NCI-H69 (cell line): ENCODE results near the gene PEX5L.
A peak's percentile ranks its signal among the peaks of the same experiment; 100 is the strongest.

Experiments used
- DNase-seq: peaks from one replicate; lab custom pipeline; 2025; lab: John Stamatoyannopoulos, UW

Gene PEX5L

GRCh38 chr3:180036671-180037455, at the start of gene PEX5L:
Gene PEX5L, minus strand, starts transcription at chr3:180036937. Its CDS starts 338 bp downstream, at chr3:180036599.
- no peak for DNase-seq

GRCh38 chr3:180085122-180085710, 48.5 kb upstream of the PEX5L start:
- DNase-seq = peak; percentile 59

- DNase-seq = no peak
Measured at GRCh38 chr3:180082699-180083098, 46.0 kb upstream of the PEX5L start.

GRCh38 chr3:180078592-180078991, 41.9 kb upstream of the PEX5L start:
- no peak for DNase-seq

- DNase-seq = no peak
Measured at GRCh38 chr3:180073561-180073960, 36.8 kb upstream of the PEX5L start.

GRCh38 chr3:180072786-180073185, 36.0 kb upstream of the PEX5L start:
- DNase-seq = no peak

- DNase-seq = no peak
Measured at GRCh38 chr3:180070925-180071324, 34.2 kb upstream of the PEX5L start.

GRCh38 chr3:180068023-180068422, 31.3 kb upstream of the PEX5L start:
- DNase-seq = no peak

- DNase-seq = no peak
Measured at GRCh38 chr3:180066598-180066997, 29.9 kb upstream of the PEX5L start.

GRCh38 chr3:180063783-180064182, 27.0 kb upstream of the PEX5L start:
- DNase-seq = peak; percentile 50

GRCh38 chr3:180062771-180063170, 26.0 kb upstream of the PEX5L start:
- no peak for DNase-seq

GRCh38 chr3:180059356-180059755, 22.6 kb upstream of the PEX5L start:
- DNase-seq = no peak

GRCh38 chr3:180058238-180058637, 21.5 kb upstream of the PEX5L start:
- DNase-seq = no peak

GRCh38 chr3:180055656-180056055, 18.9 kb upstream of the PEX5L start:
- DNase-seq = peak; percentile 53

- DNase-seq = no peak
Measured at GRCh38 chr3:180049391-180049790, 12.7 kb upstream of the PEX5L start.

GRCh38 chr3:180048840-180049239, 12.1 kb upstream of the PEX5L start:
- no peak for DNase-seq

GRCh38 chr3:180048103-180048502, 11.4 kb upstream of the PEX5L start:
- no peak for DNase-seq

GRCh38 chr3:180040966-180041365, 4.2 kb upstream of the PEX5L start:
- no peak for DNase-seq

- no peak for DNase-seq
Measured at GRCh38 chr3:180036092-180036670, 556 bp downstream of the PEX5L start.

GRCh38 chr3:180026997-180027396, 9.7 kb downstream of the PEX5L start:
- DNase-seq = no peak

- DNase-seq = peak; percentile 27
Measured at GRCh38 chr3:180018543-180018942, 18.2 kb downstream of the PEX5L start.

GRCh38 chr3:180017846-180018245, 18.9 kb downstream of the PEX5L start:
- no peak for DNase-seq

- DNase-seq = no peak
Measured at GRCh38 chr3:180011927-180012326, 24.8 kb downstream of the PEX5L start.
